Suprapubic skin (tissue), 4 donors: ENCODE results near the gene MOB1B. TPM values are rescaled to one million over a fixed set of nuclear protein-coding genes. Genes with fewer than 3 reads are reported as not detected.
A peak's percentile ranks its signal among the peaks of the same experiment; 100 is the strongest.
"Not testable (repeated sequence)": the region's sequence is repeated elsewhere in the genome, so short reads cannot be mapped to it uniquely, and the experiment has no call there.

ENCODE experiments used
- DNase-seq, 2 donors: peaks; one replicate each; pipeline ENCODE4 v3.0.0-alpha.2; 2019; ENCODE audit warnings: low spot score in 2 of 2
- H3K27ac ChIP-seq: fragments of 200-600 bp; sonication (generic); one replicate; pipeline ENCODE4 v1.5.1; 2019
- H3K27me3 ChIP-seq: fragments of 200-600 bp; sonication (generic); one replicate; pipeline ENCODE4 v1.5.1; 2019
- H3K36me3 ChIP-seq: fragments of 200-600 bp; sonication (generic); one replicate; pipeline ENCODE4 v1.5.1; 2019
- H3K4me1 ChIP-seq: fragments of 200-600 bp; sonication (generic); one replicate; pipeline ENCODE4 v1.5.1; 2019
- H3K4me3 ChIP-seq: fragments of 200-600 bp; sonication (generic); one replicate; pipeline ENCODE4 v1.5.1; 2019; ENCODE audit warnings: mild to moderate bottlenecking
- H3K9me3 ChIP-seq: fragments of 200-600 bp; sonication (generic); one replicate; pipeline ENCODE4 v1.5.1; 2019
- CTCF ChIP-seq, 2 donors: fragments of 200-600 bp in 1 of 2; fragments of 450-650 bp in 1 of 2; sonication (generic) in 1 of 2; IDR thresholded peaks; one replicate each; pipeline ENCODE4 v1.5.1; 2016 to 2019; ENCODE audit warnings: antibody characterized with exemption in 2 of 2, mild to moderate bottlenecking in 1 of 2, moderate library complexity in 1 of 2
- EP300 ChIP-seq: sonication (generic); formaldehyde crosslinking; IDR thresholded peaks from one replicate; pipeline ENCODE4 v1.6.1; 2017; ENCODE audit warnings: antibody characterized with exemption
- POLR2A ChIP-seq, 2 donors: fragments of 450-650 bp; IDR thresholded peaks; one replicate each; pipeline ENCODE4 v1.6.1; 2017; ENCODE audit warnings: antibody characterized with exemption in 2 of 2, mild to moderate bottlenecking in 2 of 2, moderate library complexity in 2 of 2
- POLR2AphosphoS5 ChIP-seq, 3 donors: sonication (generic); formaldehyde crosslinking; IDR thresholded peaks; one replicate each; pipeline ENCODE4 v1.6.1; 2017; ENCODE audit warnings: antibody characterized with exemption in 3 of 3
- WGBS: methylation state at CpG from one replicate; pipeline ENCODE4 v1.1.5; 2018; 5-methylcytosine and 5-hydroxymethylcytosine counted together
- total RNA-seq, 4 donors: library from RNA; depleted of rRNA; stranded (reverse); fragments of >200 nt; gene quantifications; one replicate each; pipeline ENCODE4 v1.1.0, GENCODE V29; 2016

Gene MOB1B
- total RNA-seq, 4 donors from 2014 or later = 9.5 to 20.8 (median 15.0) TPM

DNA sequence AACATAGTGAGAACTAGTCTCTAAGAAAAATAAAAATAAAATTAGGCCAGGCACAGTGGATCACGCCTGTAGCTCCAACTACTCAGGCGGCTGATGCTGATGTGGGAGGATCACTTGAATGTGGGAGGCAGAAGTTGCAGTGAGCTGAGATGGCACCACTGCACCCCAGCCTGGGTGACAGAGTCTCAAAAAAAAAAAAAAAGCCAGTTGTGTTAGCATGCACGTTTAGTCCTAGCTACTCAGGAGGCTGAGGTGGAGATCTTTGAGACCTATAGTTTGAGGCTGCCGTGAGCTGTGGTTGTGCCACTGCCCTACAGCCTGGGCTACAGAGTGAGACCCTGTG lies 93.8 kb downstream of the MOB1B start:
- WGBS = 47% methylated on average over 4 of the region's 4 CpGs
- peaks cover 8% of the 10 kb centered on the region for H3K36me3 ChIP-seq
- peak overlapping the region; percentile 18 for H3K4me3 ChIP-seq
- no peaks in the 10 kb centered on the region for H3K27me3 ChIP-seq
- H3K4me1 ChIP-seq = peaks cover 48% of the 10 kb centered on the region
- no peak for DNase-seq
- TF ChIP-seq EP300 = no peak
- TF ChIP-seq CTCF (IDR thresholded peaks at IDR 0.05) = no peak
- TF ChIP-seq POLR2AphosphoS5 (IDR thresholded peaks at IDR 0.05) = no peak
- TF ChIP-seq POLR2A (IDR thresholded peaks at IDR 0.05) = no peak
- H3K9me3 ChIP-seq = no peaks in the 10 kb centered on the region
- peak overlapping the region; percentile 15 for H3K27ac ChIP-seq

DNA sequence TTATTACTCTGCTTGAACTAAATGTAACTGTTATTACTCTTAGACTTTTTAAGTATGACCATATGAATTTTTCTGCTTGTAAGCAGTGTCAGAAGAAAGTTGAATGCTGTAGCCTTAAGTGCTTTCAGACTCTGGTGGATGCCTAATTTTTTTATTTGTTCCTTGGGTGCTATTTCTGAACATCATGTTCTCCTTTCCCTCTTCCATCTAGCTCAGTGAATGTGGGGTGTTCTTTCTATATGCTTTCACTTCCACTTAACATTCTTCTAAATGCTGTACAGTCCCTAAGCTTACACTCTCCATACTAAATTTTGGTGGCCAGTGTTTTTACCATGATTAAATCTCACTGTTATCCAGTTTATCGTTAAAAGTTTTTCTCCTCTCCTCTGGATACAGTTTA lies 94.9 kb downstream of the MOB1B start:
- no peaks in the 10 kb centered on the region for H3K27me3 ChIP-seq
- H3K4me1 ChIP-seq = peaks cover 47% of the 10 kb centered on the region
- TF ChIP-seq POLR2A (IDR thresholded peaks at IDR 0.05) = no peak
- no peak for TF ChIP-seq POLR2AphosphoS5 (IDR thresholded peaks at IDR 0.05)
- no peak for TF ChIP-seq EP300
- TF ChIP-seq CTCF (IDR thresholded peaks at IDR 0.05) = no peak
- no peak for DNase-seq
- 63% methylated on average over 1 of the region's 1 CpG for WGBS
- no peak overlapping the region for H3K27ac ChIP-seq
- no peaks in the 10 kb centered on the region for H3K9me3 ChIP-seq
- H3K4me3 ChIP-seq = no peak overlapping the region
- H3K36me3 ChIP-seq = peaks cover 8% of the 10 kb centered on the region

DNA sequence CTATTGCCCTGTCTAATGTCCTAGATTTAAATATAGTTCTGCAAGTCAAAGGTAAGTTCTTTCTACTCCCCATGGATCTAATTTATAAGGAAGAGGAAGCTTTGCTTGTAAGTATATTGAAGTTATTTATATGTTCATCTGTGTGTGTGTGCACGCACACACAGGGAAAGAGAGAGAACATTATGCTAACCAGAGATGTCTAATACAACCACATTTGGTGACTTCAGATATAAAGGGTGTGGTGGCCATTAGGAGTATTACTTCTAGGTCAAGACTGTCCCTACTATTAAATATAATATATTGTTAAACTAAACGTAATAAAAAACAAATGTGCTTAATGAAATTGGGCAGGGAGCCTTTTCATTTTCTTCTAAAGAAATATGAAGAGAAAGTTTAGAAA lies 95.4 kb downstream of the MOB1B start:
- WGBS = 33% methylated on average over 2 of the region's 2 CpGs
- Histone ChIP-seq H3K9me3 (no peaks in the 10 kb centered on the region), H3K36me3 (peaks cover 8% of the 10 kb centered on the region), H3K4me3 (no peak overlapping the region), H3K27me3 (no peaks in the 10 kb centered on the region), H3K4me1 (peaks cover 42% of the 10 kb centered on the region), H3K27ac (no peak overlapping the region)
- DNase-seq = no peak
- TF ChIP-seq POLR2AphosphoS5 (IDR thresholded peaks at IDR 0.05) (no peak), CTCF (IDR thresholded peaks at IDR 0.05) (no peak), EP300 (no peak)

DNA sequence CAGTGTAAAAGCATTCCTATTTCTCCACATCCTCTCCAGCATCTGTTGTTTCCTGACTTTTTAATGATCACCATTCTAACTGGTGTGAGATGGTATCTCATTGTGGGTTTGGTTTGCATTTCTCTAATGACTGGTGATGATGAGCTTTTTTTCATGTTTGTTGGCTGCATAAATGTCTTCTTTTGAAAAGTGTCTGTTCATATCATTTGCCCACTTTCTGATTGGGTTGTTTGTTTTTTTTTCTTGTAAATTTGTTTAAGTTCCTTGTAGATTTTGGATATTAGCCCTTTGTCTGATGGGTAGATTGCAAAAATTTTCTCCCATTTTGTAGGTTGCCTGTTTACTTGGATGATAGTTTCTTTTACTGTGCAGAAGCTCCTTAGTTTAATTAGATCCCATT lies 97.5 kb downstream of the MOB1B start:
- H3K9me3 ChIP-seq, H3K4me3 ChIP-seq, H3K27ac ChIP-seq, H3K27me3 ChIP-seq, DNase-seq: not testable (repeated sequence)
- Histone ChIP-seq H3K36me3 (peaks cover 11% of the 10 kb centered on the region), H3K4me1 (peaks cover 31% of the 10 kb centered on the region)

- Histone ChIP-seq H3K4me1 (peaks cover 16% of the 10 kb centered on the region), H3K36me3 (peaks cover 11% of the 10 kb centered on the region)
- H3K27ac ChIP-seq, H3K27me3 ChIP-seq, H3K4me3 ChIP-seq, H3K9me3 ChIP-seq, DNase-seq: not testable (repeated sequence)
- WGBS = 97% methylated on average over 4 of the region's 4 CpGs
Measured at GRCh38 chr4:71001363-71001762, 99.2 kb downstream of the MOB1B start.

DNA sequence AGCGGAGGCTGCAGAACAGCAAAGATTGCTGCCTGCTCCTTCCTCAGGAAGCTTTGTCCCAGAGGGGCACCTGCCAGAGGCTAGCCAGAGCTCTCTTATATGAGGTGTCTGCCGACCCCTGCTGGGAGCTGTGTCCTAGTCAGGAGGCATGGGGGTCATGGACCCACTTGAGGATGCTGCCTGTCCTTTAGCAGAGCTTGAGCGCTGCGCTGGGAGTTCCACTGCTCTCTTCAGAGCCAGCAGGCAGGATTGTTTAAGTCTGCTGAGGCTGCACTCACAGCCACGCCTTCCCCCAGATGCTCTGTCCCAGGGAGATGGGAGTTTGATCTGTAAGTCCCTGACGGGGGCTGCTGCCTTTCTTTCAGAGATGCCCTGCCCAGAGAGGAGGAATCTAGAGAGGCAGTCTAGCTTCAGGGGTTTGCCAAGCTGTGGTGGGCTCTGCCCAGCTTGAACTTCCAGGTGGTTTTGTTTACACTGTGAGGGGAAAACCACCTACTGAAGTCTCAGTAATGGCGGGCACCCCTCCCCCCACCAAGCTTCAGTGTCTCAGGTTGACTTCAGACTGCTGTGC lies 102.2 kb downstream of the MOB1B start:
- H3K4me1 ChIP-seq = peaks cover 3% of the 10 kb centered on the region
- no peaks in the 10 kb centered on the region for H3K9me3 ChIP-seq
- 82% methylated on average over 5 of the region's 7 CpGs for WGBS
- TF ChIP-seq POLR2A (IDR thresholded peaks at IDR 0.05) (no peak), CTCF (IDR thresholded peaks at IDR 0.05) (no peak), EP300 (no peak), POLR2AphosphoS5 (IDR thresholded peaks at IDR 0.05) (no peak)
- H3K27me3 ChIP-seq = no peaks in the 10 kb centered on the region
- no peak overlapping the region for H3K27ac ChIP-seq
- no peak overlapping the region for H3K4me3 ChIP-seq
- DNase-seq = no peak
- peaks cover 3% of the 10 kb centered on the region for H3K36me3 ChIP-seq

- H3K4me1 ChIP-seq, H3K4me3 ChIP-seq, H3K27ac ChIP-seq, DNase-seq, H3K27me3 ChIP-seq, H3K9me3 ChIP-seq, H3K36me3 ChIP-seq: not testable (repeated sequence)
- 95% methylated on average over 6 of the region's 6 CpGs for WGBS
Measured at GRCh38 chr4:71005025-71005424, 102.9 kb downstream of the MOB1B start.
